ENCODE results near the gene POGZ.
"Not testable (repeated sequence)": the region's sequence is repeated elsewhere in the genome, so short reads cannot be mapped to it uniquely, and the experiment has no call there.

POGZ gene

GRCh38 chr1:151475175-151475574 lies 15.9 kb upstream of the POGZ start:
- no peak for FAIRE-seq

- FAIRE-seq = no peak
Measured at GRCh38 chr1:151474745-151475144, 15.5 kb upstream of the POGZ start.

GRCh38 chr1:151472856-151473731 lies 13.8 kb upstream of the POGZ start:
- FAIRE-seq = no peak

DNA sequence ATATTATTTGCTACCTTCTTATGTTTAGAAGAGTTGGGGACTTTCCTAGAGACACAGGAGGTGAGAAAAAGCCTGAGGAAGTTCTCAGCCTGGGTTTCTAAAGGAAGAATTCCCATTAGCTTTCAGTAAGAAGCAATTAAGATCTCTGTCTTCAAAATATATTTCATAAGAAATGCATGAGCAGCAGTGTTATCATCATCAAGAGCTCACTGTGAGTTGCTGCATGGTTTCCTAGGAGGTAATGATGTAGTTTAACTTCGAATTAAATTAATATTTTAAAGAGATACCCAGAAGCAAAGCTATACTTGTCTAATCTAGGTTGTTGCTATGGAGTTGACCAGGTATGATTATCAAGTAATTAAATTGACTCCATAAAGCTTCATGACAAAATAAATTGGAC lies 5.7 kb upstream of the POGZ start:
- peak; percentile 45 for FAIRE-seq

- FAIRE-seq = no peak
Measured at GRCh38 chr1:151461694-151462093, 2.4 kb upstream of the POGZ start.

GRCh38 chr1:151458802-151459330 lies 428 bp downstream of the POGZ start:
- no peak for FAIRE-seq

GRCh38 chr1:151457911-151458801 lies 1.1 kb downstream of the POGZ start:
- peak; percentile 29 for FAIRE-seq

DNA sequence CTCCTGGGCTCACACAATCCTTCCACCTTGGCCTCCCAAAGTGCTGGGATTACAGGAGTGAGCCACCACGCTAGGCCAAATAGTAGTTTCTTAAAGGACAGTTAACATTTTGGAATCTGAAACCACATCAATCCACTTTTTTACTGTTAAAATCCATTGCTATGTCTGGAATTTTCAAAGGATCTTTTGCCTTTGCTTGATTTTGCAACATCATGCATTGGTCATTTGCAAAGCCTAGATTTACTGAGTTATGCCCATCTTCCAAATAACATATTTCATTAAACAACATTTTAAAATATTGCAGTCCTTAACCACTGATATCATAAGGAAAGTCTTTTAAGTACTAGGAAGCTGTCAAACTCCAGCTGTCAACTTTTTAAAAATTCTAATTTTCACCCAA lies 3.3 kb downstream of the POGZ start:
- FAIRE-seq = peak; percentile 42

DNA sequence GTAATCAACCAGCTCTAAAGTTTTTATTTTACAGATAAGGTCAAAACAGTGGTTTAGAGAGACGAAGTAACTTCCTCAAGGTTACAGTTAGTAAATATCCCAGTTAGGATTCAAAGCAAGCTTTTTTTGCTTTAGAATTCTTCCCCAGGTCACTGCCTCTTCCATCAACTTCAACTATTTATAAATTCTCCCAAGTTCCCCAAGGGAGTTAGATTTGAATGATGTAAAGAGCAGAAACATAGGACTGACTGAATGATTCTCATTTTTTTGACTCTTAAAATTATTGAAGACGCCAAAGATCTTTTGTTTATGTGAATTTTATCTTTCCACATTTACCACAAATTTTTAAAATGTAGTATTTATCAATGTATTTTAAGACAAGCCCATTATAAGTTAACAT lies 4.1 kb downstream of the POGZ start:
- FAIRE-seq = no peak

- FAIRE-seq = no peak
Measured at GRCh38 chr1:151447696-151448095, 11.6 kb downstream of the POGZ start.

- FAIRE-seq = peak; percentile 9
Measured at GRCh38 chr1:151444783-151445177, 14.5 kb downstream of the POGZ start.

DNA sequence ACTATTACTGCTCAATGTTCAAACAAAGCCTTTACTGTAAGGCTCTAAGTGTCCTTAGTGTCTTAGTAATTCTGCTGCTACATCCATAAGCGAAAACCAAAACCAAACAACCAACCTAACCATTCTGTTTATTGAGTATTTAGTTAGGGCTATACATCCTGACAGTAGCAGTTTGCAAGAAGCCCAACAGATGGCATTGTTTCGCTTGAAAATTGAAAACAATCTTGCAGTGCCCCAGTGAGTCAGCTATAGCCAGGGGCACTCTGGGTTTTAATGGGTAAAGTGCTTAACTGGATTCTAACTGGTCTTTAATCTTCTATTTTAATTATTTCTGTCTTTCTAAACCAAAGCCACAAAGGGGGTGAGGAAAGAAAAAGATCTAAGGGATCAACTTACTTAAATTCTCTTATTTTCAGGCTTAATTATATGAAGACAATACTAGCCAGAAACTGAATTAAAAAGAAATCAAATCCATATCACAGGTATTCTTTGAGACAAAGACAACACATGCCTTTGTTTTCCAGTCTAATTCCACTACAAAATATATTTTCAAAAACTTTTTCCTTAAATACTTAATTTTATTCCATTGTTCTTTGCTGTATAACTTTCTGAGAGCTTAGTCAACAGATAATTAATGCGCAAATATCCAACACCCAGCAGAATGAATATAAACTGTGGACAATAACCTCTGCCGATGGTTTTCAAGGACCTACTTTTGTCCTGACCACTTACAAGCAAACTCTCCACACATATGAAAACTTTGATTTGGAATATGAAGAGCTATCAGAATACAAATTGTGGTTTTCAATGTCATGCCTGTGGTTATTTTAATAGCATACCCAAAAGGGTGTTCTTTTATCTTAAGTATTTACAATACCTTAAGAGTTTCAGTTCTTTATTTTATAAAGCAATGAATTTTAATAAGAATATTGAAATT lies 15.2 kb downstream of the POGZ start:
- FAIRE-seq = peak; percentile 99

DNA sequence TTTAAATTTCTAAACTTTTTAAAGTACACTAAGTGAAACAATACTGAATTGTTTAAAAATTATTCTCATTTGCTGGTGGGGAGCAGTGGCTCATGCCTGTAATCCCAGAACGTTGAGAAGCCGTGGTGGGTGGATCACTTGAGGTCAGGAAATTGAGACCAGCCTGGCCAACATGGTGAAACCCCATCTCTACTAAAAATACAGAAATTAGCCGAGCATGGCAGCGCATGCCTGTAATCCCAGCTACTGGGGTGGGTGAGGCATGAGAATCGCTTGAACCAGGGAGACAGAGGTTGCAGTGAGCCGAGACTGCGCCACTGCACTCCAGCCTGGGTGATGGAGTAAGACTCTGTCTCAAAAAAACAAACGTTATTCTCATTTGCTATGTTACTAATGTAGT lies 21.9 kb downstream of the POGZ start:
- FAIRE-seq = not testable (repeated sequence)

GRCh38 chr1:151436985-151437384 lies 22.3 kb downstream of the POGZ start:
- no peak for FAIRE-seq

DNA sequence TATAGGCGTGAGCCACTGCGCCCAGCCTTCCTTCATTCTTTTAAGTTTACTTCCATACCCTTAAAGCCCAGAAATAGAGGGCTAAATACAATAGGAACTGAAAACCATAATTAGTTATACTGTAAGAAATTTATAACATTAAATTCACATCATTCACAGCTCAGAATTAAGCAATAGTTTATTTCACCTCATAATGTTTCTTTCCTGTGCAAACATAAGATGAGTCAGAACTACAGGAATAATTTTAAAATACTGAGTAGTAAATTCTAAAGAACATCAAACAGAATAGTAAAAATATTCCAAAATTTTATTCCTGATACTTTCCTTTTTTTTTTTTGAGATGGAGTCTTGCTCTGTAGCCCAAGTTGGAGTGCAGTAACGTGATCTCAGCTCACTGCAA lies 24.1 kb downstream of the POGZ start:
- FAIRE-seq = no peak

DNA sequence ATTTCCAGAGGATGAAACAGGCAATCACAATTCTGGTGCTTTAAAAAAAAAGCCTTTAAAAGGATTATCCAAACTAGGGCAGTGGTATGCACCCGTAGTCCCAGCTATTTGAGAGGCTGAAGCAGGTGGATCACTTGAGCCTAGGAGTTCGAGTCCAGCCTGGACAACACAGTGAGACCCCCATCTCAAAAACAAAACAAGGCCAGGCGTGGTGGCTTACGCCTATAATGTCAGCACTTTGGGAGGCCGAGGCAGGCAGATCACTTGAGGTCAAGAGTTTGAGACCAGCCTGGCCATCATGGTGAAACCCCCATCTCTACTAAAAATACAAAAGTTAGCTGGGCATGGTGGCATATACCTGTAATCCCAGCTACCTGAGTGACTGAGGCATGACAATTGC lies 25.5 kb downstream of the POGZ start:
- not testable (repeated sequence) for FAIRE-seq

GRCh38 chr1:151428068-151428467 lies 31.2 kb downstream of the POGZ start:
- no peak for FAIRE-seq

DNA sequence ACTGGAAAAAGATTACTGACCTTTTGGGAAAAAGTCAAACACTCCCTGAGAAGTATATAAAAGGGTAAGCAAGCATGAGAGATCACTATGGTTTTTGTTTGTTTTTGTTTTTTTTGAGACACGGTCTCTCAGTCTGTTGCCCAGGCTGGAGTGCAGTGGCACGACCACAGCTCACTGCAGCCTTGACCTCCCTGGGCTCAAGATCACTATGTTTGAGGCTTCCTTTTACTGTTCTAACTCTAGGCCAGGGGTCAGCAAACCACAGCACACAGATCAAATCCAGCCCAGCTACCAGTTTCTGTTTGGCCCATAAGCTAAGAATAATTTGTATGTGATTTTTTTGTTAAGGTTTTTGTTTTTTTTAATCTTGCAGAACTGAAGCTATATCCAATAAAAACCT lies 34.2 kb downstream of the POGZ start:
- no peak for FAIRE-seq

- FAIRE-seq = no peak
Measured at GRCh38 chr1:151419819-151420218, 39.5 kb downstream of the POGZ start.

GRCh38 chr1:151418081-151418480 lies 41.2 kb downstream of the POGZ start:
- no peak for FAIRE-seq

- no peak for FAIRE-seq
Measured at GRCh38 chr1:151416231-151416630, 43.1 kb downstream of the POGZ start.

GRCh38 chr1:151411884-151412283 lies 47.4 kb downstream of the POGZ start:
- FAIRE-seq = no peak

DNA sequence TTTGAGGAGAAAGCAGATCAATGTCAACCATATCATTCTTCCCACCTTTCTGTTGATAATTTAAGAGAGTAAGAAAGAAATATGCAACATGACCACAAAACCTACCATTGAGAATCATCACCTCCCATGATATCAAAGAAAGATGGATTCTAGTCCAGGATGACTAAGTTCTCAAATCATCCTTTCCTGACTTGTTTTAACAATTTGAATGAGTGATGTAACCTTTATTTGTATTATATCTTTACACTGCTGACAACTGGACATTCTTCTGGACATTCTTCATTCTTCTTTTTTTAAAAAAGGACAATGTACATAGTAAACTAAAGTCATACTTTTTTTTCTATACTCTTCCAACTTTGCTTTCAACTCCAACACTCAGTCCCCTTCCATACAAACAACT lies 50.4 kb downstream of the POGZ start:
- FAIRE-seq = no peak
